ENCODE results near the gene ANGPTL7.
"Not testable (repeated sequence)": the region's sequence is repeated elsewhere in the genome, so short reads cannot be mapped to it uniquely, and the experiment has no call there.

ANGPTL7 gene

GRCh38 chr1:11158720-11159321, 30.3 kb upstream of the ANGPTL7 start:
- no peak overlapping the region for H3K27ac ChIP-seq (replicated peaks)
- no peaks in the 10 kb centered on the region for H3K27me3 ChIP-seq (ENCODE audit: insufficient read depth, poor library complexity, severe bottlenecking)
- DNase-seq (ENCODE audit: low read depth in 1 of 2, low spot score in 1 of 2): no peak
- no peak overlapping the region for H3K4me3 ChIP-seq (replicated peaks; ENCODE audit: insufficient read depth, low read length)
- no peak for TF ChIP-seq GABPA (IDR thresholded peaks at IDR 0.05; ENCODE audit: low read depth)
- no peak for TF ChIP-seq CTCF (IDR thresholded peaks at IDR 0.05; ENCODE audit: insufficient read depth, low read length)
- no peak for TF ChIP-seq POLR2AphosphoS5 (IDR thresholded peaks at IDR 0.05; ENCODE audit: low read depth)
- no peak for TF ChIP-seq SPI1 (IDR thresholded peaks at IDR 0.05; ENCODE audit: borderline replicate concordance, low read depth)
- TF ChIP-seq REST (IDR thresholded peaks at IDR 0.05; ENCODE audit: insufficient replicate concordance, low read depth): no peak

- not testable (repeated sequence) for DNase-seq (ENCODE audit: low read depth in 1 of 2, low spot score in 1 of 2); H3K4me3 ChIP-seq (replicated peaks; ENCODE audit: insufficient read depth, low read length); H3K27ac ChIP-seq (replicated peaks); H3K27me3 ChIP-seq (ENCODE audit: insufficient read depth, poor library complexity, severe bottlenecking)
Observed at GRCh38 chr1:11162752-11163151, 26.4 kb upstream of the ANGPTL7 start.

GRCh38 chr1:11166744-11167143, 22.4 kb upstream of the ANGPTL7 start:
- not testable (repeated sequence) for H3K27ac ChIP-seq (replicated peaks); DNase-seq (ENCODE audit: low read depth in 1 of 2, low spot score in 1 of 2); H3K4me3 ChIP-seq (replicated peaks; ENCODE audit: insufficient read depth, low read length); H3K27me3 ChIP-seq (ENCODE audit: insufficient read depth, poor library complexity, severe bottlenecking)

GRCh38 chr1:11168731-11169130, 20.4 kb upstream of the ANGPTL7 start:
- no peak for DNase-seq (ENCODE audit: low read depth in 1 of 2, low spot score in 1 of 2)
- no peak for TF ChIP-seq POLR2AphosphoS5 (IDR thresholded peaks at IDR 0.05; ENCODE audit: low read depth)
- TF ChIP-seq CTCF (IDR thresholded peaks at IDR 0.05; ENCODE audit: insufficient read depth, low read length): no peak
- no peak for TF ChIP-seq SPI1 (IDR thresholded peaks at IDR 0.05; ENCODE audit: borderline replicate concordance, low read depth)
- TF ChIP-seq GABPA (IDR thresholded peaks at IDR 0.05; ENCODE audit: low read depth): no peak
- TF ChIP-seq REST (IDR thresholded peaks at IDR 0.05; ENCODE audit: insufficient replicate concordance, low read depth): no peak
- Histone ChIP-seq H3K4me3 (replicated peaks; ENCODE audit: insufficient read depth, low read length) (no peak overlapping the region), H3K27ac (replicated peaks) (no peak overlapping the region), H3K27me3 (ENCODE audit: insufficient read depth, poor library complexity, severe bottlenecking) (no peaks in the 10 kb centered on the region)

- TF ChIP-seq REST (IDR thresholded peaks at IDR 0.05; ENCODE audit: insufficient replicate concordance, low read depth) (no peak), POLR2AphosphoS5 (IDR thresholded peaks at IDR 0.05; ENCODE audit: low read depth) (no peak), GABPA (IDR thresholded peaks at IDR 0.05; ENCODE audit: low read depth) (no peak), SPI1 (IDR thresholded peaks at IDR 0.05; ENCODE audit: borderline replicate concordance, low read depth) (no peak), CTCF (IDR thresholded peaks at IDR 0.05; ENCODE audit: insufficient read depth, low read length) (no peak)
- DNase-seq (ENCODE audit: low read depth in 1 of 2, low spot score in 1 of 2): no peak
- Histone ChIP-seq H3K27me3 (ENCODE audit: insufficient read depth, poor library complexity, severe bottlenecking) (no peaks in the 10 kb centered on the region), H3K4me3 (replicated peaks; ENCODE audit: insufficient read depth, low read length) (no peak overlapping the region), H3K27ac (replicated peaks) (no peak overlapping the region)
Observed at GRCh38 chr1:11169202-11169601, 20.0 kb upstream of the ANGPTL7 start.

All from HL-60 (cell line).